Measurements from ENCODE around the gene TFF1.

Gene TFF1

GRCh38 chr21:42365770-42366169 is 565 bp downstream of the TFF1 start:
- TF ChIP-seq, protein P1, sequence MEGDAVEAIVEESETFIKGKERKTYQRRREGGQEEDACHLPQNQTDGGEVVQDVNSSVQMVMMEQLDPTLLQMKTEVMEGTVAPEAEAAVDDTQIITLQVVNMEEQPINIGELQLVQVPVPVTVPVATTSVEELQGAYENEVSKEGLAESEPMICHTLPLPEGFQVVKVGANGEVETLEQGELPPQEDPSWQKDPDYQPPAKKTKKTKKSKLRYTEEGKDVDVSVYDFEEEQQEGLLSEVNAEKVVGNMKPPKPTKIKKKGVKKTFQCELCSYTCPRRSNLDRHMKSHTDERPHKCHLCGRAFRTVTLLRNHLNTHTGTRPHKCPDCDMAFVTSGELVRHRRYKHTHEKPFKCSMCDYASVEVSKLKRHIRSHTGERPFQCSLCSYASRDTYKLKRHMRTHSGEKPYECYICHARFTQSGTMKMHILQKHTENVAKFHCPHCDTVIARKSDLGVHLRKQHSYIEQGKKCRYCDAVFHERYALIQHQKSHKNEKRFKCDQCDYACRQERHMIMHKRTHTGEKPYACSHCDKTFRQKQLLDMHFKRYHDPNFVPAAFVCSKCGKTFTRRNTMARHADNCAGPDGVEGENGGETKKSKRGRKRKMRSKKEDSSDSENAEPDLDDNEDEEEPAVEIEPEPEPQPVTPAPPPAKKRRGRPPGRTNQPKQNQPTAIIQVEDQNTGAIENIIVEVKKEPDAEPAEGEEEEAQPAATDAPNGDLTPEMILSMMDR (IDR thresholded peaks at IDR 0.05; ENCODE audit: low read depth, low read length) = no peak
- no peak for DNase-seq (ENCODE audit: low read depth in 2 of 2)

DNA sequence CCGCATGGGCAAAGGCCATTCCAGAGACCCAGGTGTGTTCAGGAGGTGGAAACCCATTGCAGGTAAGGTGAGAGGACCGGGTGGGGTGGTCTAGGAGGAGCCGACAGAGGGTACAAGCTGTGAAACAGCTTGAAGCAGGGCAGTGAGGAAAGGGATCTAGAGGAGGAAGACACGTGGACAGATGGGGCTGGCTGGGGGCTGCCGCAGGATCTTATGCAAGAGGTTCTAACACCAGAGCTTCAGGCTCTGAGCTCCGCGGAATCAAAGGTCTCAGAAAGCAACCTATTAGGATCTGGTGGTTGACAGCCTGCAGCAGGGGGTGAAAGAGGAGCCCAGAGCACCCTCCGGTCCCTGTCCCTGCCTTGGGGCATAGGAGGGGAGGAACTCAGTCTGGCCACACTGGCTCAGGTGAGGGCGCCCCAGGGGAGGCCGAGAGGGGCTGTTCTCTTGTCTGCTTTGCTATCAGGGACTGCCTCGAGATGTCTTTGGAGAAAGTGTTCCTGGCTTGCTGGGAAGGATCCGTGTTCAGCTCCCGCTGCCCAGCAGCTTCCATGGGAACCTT is 1.9 kb downstream of the TFF1 start:
- DNase-seq (ENCODE audit: low read depth in 2 of 2) = no peak
- no peak overlapping the region for H3K4me3 ChIP-seq (replicated peaks in 1 of 2; ENCODE audit: low read depth in 2 of 2, low read length in 2 of 2)
- TF ChIP-seq, protein P1 (IDR thresholded peaks at IDR 0.05; ENCODE audit: low read depth, low read length) = no peak

More at GRCh38 chr21:42365770-42366169, 565 bp downstream of the TFF1 start:
- H3K4me3 ChIP-seq (replicated peaks in 1 of 2; ENCODE audit: low read depth in 2 of 2, low read length in 2 of 2) = no peak overlapping the region

DNA sequence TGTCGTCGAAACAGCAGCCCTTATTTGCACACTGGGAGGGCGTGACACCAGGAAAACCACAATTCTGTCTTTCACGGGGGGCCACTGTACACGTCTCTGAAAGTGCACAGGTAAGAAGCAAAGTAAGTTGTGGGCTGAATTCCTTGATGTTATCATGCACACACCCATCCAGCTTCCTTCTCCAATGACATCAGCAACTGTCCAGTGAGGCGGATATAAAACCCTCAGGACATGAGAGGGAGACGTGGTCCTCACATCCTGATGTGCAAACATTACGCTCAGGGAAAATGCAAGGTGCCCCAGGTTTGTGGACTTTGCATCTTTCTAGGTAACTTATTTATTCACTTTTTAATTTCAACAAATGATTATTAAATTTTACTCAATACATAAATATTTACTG is 3.0 kb downstream of the TFF1 start:
- no peak overlapping the region for H3K4me3 ChIP-seq (replicated peaks in 1 of 2; ENCODE audit: low read depth in 2 of 2, low read length in 2 of 2)
- no peak for DNase-seq (ENCODE audit: low read depth in 2 of 2)
- TF ChIP-seq, protein P1 (IDR thresholded peaks at IDR 0.05; ENCODE audit: low read depth, low read length) = no peak

GRCh38 chr21:42362700-42363099 is 3.6 kb downstream of the TFF1 start:
- H3K4me3 ChIP-seq (replicated peaks in 1 of 2; ENCODE audit: low read depth in 2 of 2, low read length in 2 of 2) = no peak overlapping the region
- no peak for DNase-seq (ENCODE audit: low read depth in 2 of 2)

DNA sequence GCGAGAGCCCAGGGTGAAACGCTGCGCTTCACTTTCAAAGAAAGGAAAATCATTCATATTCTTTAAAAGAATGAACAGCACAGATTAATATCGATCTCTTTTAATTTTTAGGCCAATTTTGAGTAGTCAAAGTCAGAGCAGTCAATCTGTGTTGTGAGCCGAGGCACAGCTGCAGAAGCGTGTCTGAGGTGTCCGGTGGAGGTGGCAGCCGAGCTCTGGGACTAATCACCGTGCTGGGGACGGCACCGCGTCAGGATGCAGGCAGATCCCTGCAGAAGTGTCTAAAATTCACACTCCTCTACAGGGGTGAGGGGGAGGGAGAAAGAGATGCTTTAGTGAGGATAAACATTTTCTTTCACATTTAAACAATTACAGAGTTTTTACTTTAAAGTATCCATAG is 4.1 kb downstream of the TFF1 start:
- TF ChIP-seq, protein P1 (IDR thresholded peaks at IDR 0.05; ENCODE audit: low read depth, low read length) = no peak
- DNase-seq (ENCODE audit: low read depth in 2 of 2) = no peak
- no peak overlapping the region for H3K4me3 ChIP-seq (replicated peaks in 1 of 2; ENCODE audit: low read depth in 2 of 2, low read length in 2 of 2)

More at GRCh38 chr21:42362700-42363099, 3.6 kb downstream of the TFF1 start:
- TF ChIP-seq, protein P1 (IDR thresholded peaks at IDR 0.05; ENCODE audit: low read depth, low read length) = no peak

DNA sequence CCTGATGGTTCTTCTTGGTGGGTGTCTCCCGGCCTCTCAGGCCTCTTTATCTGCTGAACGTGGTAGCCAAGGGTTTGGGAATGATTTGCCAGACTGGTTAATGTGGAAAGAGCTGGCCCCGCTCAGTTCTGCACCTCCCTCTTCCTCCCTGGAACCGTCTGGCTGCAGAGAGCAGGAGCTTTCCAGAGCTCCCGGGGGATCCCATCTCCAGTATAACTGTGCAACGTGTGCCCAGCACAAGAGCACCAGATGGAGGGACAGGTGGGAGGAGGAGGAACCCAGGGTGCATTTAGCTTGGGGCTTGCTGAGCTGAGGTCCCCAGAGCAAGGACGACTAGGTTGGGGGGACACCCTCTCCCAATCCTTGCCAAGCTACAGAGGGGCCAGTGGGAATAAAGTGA is 5.0 kb downstream of the TFF1 start:
- TF ChIP-seq, protein P1 (IDR thresholded peaks at IDR 0.05; ENCODE audit: low read depth, low read length) = no peak
- no peak for DNase-seq (ENCODE audit: low read depth in 2 of 2)
- H3K4me3 ChIP-seq (replicated peaks in 1 of 2; ENCODE audit: low read depth in 2 of 2, low read length in 2 of 2) = no peak overlapping the region

DNA sequence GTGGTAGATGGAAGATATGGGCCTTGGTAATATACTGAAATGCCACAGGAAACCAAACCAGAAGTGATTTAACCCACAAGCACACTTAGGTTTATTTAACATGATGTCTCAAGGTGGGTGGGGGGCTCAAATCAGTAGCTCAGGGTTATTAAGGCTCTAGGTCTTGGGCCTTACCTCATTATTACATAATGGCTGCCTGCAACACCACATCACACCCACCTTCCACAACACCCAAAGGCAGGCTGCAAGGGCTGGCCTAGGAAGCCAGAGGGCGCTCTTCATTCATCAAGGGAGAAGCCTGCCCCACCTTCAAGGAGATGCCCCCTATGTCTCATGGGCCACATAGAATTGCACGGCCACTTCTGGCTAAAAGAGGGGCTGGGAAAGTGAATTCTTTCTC is 6.0 kb downstream of the TFF1 start:
- no peak for DNase-seq (ENCODE audit: low read depth in 2 of 2)

More for the DNA sequence above, 6.0 kb downstream of the TFF1 start:
- TF ChIP-seq, protein P1 (IDR thresholded peaks at IDR 0.05; ENCODE audit: low read depth, low read length) = no peak
- no peak overlapping the region for H3K4me3 ChIP-seq (replicated peaks in 1 of 2; ENCODE audit: low read depth in 2 of 2, low read length in 2 of 2)

Data from cardiac fibroblast (primary cell).